ENCODE results near the gene NSUN5. TPM values are rescaled to one million over a fixed set of nuclear protein-coding genes. Genes with fewer than 3 reads are reported as not detected.
"Not testable (repeated sequence)": the region's sequence is repeated elsewhere in the genome, so short reads cannot be mapped to it uniquely, and the experiment has no call there.

The NSUN5 gene
- total RNA-seq, 1 donor from 2014 or later, result 15.9 TPM

GRCh38 chr7:73327449-73327848 lies 18.8 kb upstream of the NSUN5 start:
- FAIRE-seq, result not testable (repeated sequence)

GRCh38 chr7:73325424-73325823 lies 16.8 kb upstream of the NSUN5 start:
- FAIRE-seq; DNase-seq (ENCODE audit: low spot score in 2 of 2): not testable (repeated sequence)

More at GRCh38 chr7:73327449-73327848, 18.8 kb upstream of the NSUN5 start:
- not testable (repeated sequence) for DNase-seq (ENCODE audit: low spot score in 2 of 2)

- peak; percentile 72 to 88 for DNase-seq (ENCODE audit: low spot score in 2 of 2)
- not testable (repeated sequence) for FAIRE-seq
Measured at GRCh38 chr7:73324081-73324845, 15.6 kb upstream of the NSUN5 start.

- DNase-seq (ENCODE audit: low spot score in 2 of 2); FAIRE-seq: not testable (repeated sequence)
Measured at GRCh38 chr7:73323434-73324080, 14.9 kb upstream of the NSUN5 start.

GRCh38 chr7:73320009-73320408 lies 11.4 kb upstream of the NSUN5 start:
- not testable (repeated sequence) for DNase-seq (ENCODE audit: low spot score in 2 of 2); FAIRE-seq

GRCh38 chr7:73319541-73319940 lies 10.9 kb upstream of the NSUN5 start:
- not testable (repeated sequence) for DNase-seq (ENCODE audit: low spot score in 2 of 2); FAIRE-seq

- FAIRE-seq; DNase-seq (ENCODE audit: low spot score in 2 of 2): not testable (repeated sequence)
Measured at GRCh38 chr7:73318656-73319204, 10.1 kb upstream of the NSUN5 start.

GRCh38 chr7:73316521-73316920 lies 7.9 kb upstream of the NSUN5 start:
- DNase-seq (ENCODE audit: low spot score in 2 of 2) (no peak), FAIRE-seq (no peak)

GRCh38 chr7:73314271-73314670 lies 5.6 kb upstream of the NSUN5 start:
- FAIRE-seq (no peak), DNase-seq (ENCODE audit: low spot score in 2 of 2) (no peak)

- no peak for FAIRE-seq
- DNase-seq (ENCODE audit: low spot score in 2 of 2), result no peak
Measured at GRCh38 chr7:73313521-73313906, 4.9 kb upstream of the NSUN5 start.

GRCh38 chr7:73312831-73313520 lies 4.3 kb upstream of the NSUN5 start:
- no peak for DNase-seq (ENCODE audit: low spot score in 2 of 2)

GRCh38 chr7:73311421-73311820 lies 2.8 kb upstream of the NSUN5 start:
- DNase-seq (ENCODE audit: low spot score in 2 of 2); FAIRE-seq: not testable (repeated sequence)

More at GRCh38 chr7:73312831-73313520, 4.3 kb upstream of the NSUN5 start:
- FAIRE-seq, result no peak

GRCh38 chr7:73308074-73308664 lies 457 bp downstream of the NSUN5 start:
- DNase-seq (ENCODE audit: low spot score in 2 of 2) (no peak), FAIRE-seq (no peak)

GRCh38 chr7:73307436-73307835 lies 1.2 kb downstream of the NSUN5 start:
- no peak for FAIRE-seq
- DNase-seq (ENCODE audit: low spot score in 2 of 2), result no peak

- FAIRE-seq; DNase-seq (ENCODE audit: low spot score in 2 of 2): not testable (repeated sequence)
Measured at GRCh38 chr7:73304612-73305387, 3.8 kb downstream of the NSUN5 start.

GRCh38 chr7:73304071-73304470 lies 4.6 kb downstream of the NSUN5 start:
- FAIRE-seq (no peak), DNase-seq (ENCODE audit: low spot score in 2 of 2) (no peak)

GRCh38 chr7:73303546-73303945 lies 5.1 kb downstream of the NSUN5 start:
- no peak for DNase-seq (ENCODE audit: low spot score in 2 of 2)
- FAIRE-seq, result no peak

GRCh38 chr7:73302846-73303245 lies 5.8 kb downstream of the NSUN5 start:
- FAIRE-seq; DNase-seq (ENCODE audit: low spot score in 2 of 2): not testable (repeated sequence)

- FAIRE-seq; DNase-seq (ENCODE audit: low spot score in 2 of 2): not testable (repeated sequence)
Measured at GRCh38 chr7:73301108-73301507, 7.5 kb downstream of the NSUN5 start.
